ENCODE data around the gene CST5.

- TF ChIP-seq CTCF (conservative IDR thresholded peaks at IDR 0.05; ENCODE audit: low read length) (no peak), EZH2phosphoT487 (IDR thresholded peaks at IDR 0.05; ENCODE audit: borderline replicate concordance, low read depth, low read length) (no peak)
These were observed 4.8 kb downstream of the CST5 start for GRCh38 chr20:23874747-23875146.

All from OCI-LY7 (cell line).